Cardiac muscle cell (in vitro differentiated cells and primary cell): ENCODE data around the gene FBXO24. TPM values are rescaled to one million over a fixed set of nuclear protein-coding genes. Genes with fewer than 3 reads are reported as not detected.

Source experiments
- DNase-seq, 2 donors: peaks; one replicate each; pipeline versions ENCODE4 v3.0.0 to v3.0.0-alpha.2; 2010 to 2017; ENCODE audit warnings: low read depth in 1 of 2, low spot score in 1 of 2
- H3K27ac ChIP-seq: fragments of 200-600 bp; sonication (generic); 2 replicates; pipeline ENCODE4 v1.5.1; 2016
- H3K27me3 ChIP-seq: fragments of 200-600 bp; sonication (generic); 2 replicates; pipeline ENCODE4 v1.6.0; 2016; ENCODE audit warnings: control low read depth
- H3K36me3 ChIP-seq: fragments of 200-600 bp; sonication (generic); 2 replicates; pipeline ENCODE4 v1.5.1; 2016; ENCODE audit warnings: control low read depth
- H3K4me1 ChIP-seq: fragments of 200-600 bp; sonication (generic); 2 replicates; pipeline ENCODE4 v1.8.1; 2017; ENCODE audit warnings: low read depth, mild to moderate bottlenecking, mixed run types
- H3K4me3 ChIP-seq: fragments of 200-600 bp; sonication (generic); 2 replicates; pipeline ENCODE4 v1.5.1; 2016; ENCODE audit warnings: mild to moderate bottlenecking
- H3K9me3 ChIP-seq: fragments of 200-600 bp; sonication (generic); 2 replicates; pipeline ENCODE4 v1.5.1; 2017; ENCODE audit warnings: low read depth, mild to moderate bottlenecking, control low read depth
- CTCF ChIP-seq: IDR thresholded peaks from 2 replicates; pipeline ENCODE4 v1.5.1; 2012; ENCODE audit warnings: low read depth, mild to moderate bottlenecking, low read length
- polyA plus RNA-seq: library from polyadenylated mRNA; unstranded; fragments of >200 nt; fragmentation: Nextera tagmentation; extraction: Ambion mirVana; gene quantifications from 2 replicates; pipeline ENCODE4 v1.2.1, GENCODE V29; 2016
- total RNA-seq: library from RNA; depleted of rRNA; stranded (reverse); fragments of >200 nt; gene quantifications from 2 replicates; pipeline ENCODE4 v1.2.3, GENCODE V29; 2016

The FBXO24 gene
- total and polyA plus RNA-seq, 2 experiments from 2014 or later, result 1.9 to 2.3 TPM

- no peaks in the 10 kb centered on the region for H3K4me1 ChIP-seq
- H3K4me3 ChIP-seq, result no peak overlapping the region
- no peaks in the 10 kb centered on the region for H3K36me3 ChIP-seq
- no peaks in the 10 kb centered on the region for H3K9me3 ChIP-seq
- DNase-seq, result no peak
- no peak overlapping the region for H3K27ac ChIP-seq
- no peaks in the 10 kb centered on the region for H3K27me3 ChIP-seq
- no peak for TF ChIP-seq CTCF
Observed at GRCh38 chr7:100626055-100626454, 39.9 kb downstream of the FBXO24 start.

GRCh38 chr7:100626530-100627237 lies 40.6 kb downstream of the FBXO24 start:
- H3K36me3 ChIP-seq, result no peaks in the 10 kb centered on the region
- peak overlapping the region; percentile 16 for H3K4me3 ChIP-seq
- peak; percentile 81 to 91 for DNase-seq
- H3K27ac ChIP-seq, result no peak overlapping the region
- no peaks in the 10 kb centered on the region for H3K4me1 ChIP-seq
- TF ChIP-seq CTCF, result no peak
- H3K27me3 ChIP-seq, result peaks cover under 1% of the 10 kb centered on the region
- no peaks in the 10 kb centered on the region for H3K9me3 ChIP-seq

- Histone ChIP-seq H3K36me3 (no peaks in the 10 kb centered on the region), H3K9me3 (no peaks in the 10 kb centered on the region), H3K27ac (no peak overlapping the region), H3K27me3 (peaks cover 6% of the 10 kb centered on the region), H3K4me1 (no peaks in the 10 kb centered on the region), H3K4me3 (no peak overlapping the region)
- no peak for DNase-seq
- TF ChIP-seq CTCF, result no peak
Observed at GRCh38 chr7:100627238-100627549, 41.1 kb downstream of the FBXO24 start.

GRCh38 chr7:100629117-100629716 lies 43.1 kb downstream of the FBXO24 start:
- Histone ChIP-seq H3K9me3 (no peaks in the 10 kb centered on the region), H3K27me3 (peaks cover 23% of the 10 kb centered on the region), H3K4me3 (no peak overlapping the region), H3K27ac (no peak overlapping the region), H3K36me3 (no peaks in the 10 kb centered on the region), H3K4me1 (no peaks in the 10 kb centered on the region)
- peak; percentile 33 to 39 for DNase-seq
- peak; percentile 42 for TF ChIP-seq CTCF

- H3K9me3 ChIP-seq, result no peaks in the 10 kb centered on the region
- peaks cover 27% of the 10 kb centered on the region for H3K27me3 ChIP-seq
- no peak overlapping the region for H3K27ac ChIP-seq
- no peak for TF ChIP-seq CTCF
- H3K4me1 ChIP-seq, result no peaks in the 10 kb centered on the region
- H3K36me3 ChIP-seq, result no peaks in the 10 kb centered on the region
- DNase-seq, result no peak
- H3K4me3 ChIP-seq, result no peak overlapping the region
Observed at GRCh38 chr7:100630066-100630465, 43.9 kb downstream of the FBXO24 start.
